ENCODE measurements around the gene PIK3R6. TPM values are rescaled to one million over a fixed set of nuclear protein-coding genes. Genes with fewer than 3 reads are reported as not detected.

The PIK3R6 gene
- total and polyA plus RNA-seq, 10 of the 15 experiments (the other 5 are each of a cell fraction or from before 2014, with no cell fraction given) = 6.7 to 146 (median 68.2) TPM

DNA sequence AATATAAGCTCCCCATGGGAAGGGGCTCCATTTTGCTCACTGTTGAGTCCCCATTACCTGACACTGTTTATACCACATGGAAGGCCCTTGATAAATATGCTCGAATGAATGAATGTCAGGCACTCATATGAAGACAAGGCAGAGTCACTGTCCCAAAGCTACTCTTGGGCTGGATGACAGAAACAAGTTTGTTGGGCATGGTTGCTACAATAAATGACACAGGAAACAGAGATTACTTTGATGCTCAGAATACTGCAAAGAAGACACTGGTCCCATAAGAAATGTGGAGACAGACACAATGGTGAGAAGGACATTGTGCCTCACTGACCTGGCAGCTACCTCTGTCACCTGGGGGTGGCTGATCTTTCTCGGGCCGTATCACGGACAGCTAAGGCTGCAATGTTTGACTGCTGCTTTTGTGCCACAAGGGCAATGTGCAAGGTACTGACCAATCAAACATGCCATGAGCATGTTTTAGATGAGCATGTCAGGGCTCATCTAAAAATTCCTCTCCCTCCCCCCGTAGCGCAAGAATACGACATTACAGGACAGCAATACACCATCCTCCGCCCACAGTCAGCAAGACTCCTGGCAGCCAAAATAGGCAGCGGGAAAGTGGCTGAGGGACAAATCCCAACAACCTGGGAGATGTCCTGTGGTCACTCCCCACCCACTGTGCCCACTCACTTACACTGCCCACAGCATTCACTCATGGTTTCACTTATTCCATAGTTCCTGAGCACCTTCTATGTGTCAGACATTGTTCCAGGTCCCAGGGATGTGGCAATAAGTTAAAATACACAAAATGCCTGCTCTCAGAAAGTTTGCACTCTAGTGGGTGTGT lies 5.0 kb downstream of the PIK3R6 start (continued):
- TF ChIP-seq POLR2AphosphoS2 (IDR thresholded peaks at IDR 0.05; ENCODE audit: low read depth, low read length) (0 out of 2 replicates have a peak, but pooled peaks have one; percentile 29), IKZF1 (conservative IDR thresholded peaks at IDR 0.05) (0 out of 2 replicates have a peak, but pooled peaks have one; percentile 45), JUNB (IDR thresholded peaks at IDR 0.05) (peak; percentile 52), ATF7 (IDR thresholded peaks at IDR 0.05; ENCODE audit: low read depth) (no peak)
- TF ChIP-seq, protein P1, sequence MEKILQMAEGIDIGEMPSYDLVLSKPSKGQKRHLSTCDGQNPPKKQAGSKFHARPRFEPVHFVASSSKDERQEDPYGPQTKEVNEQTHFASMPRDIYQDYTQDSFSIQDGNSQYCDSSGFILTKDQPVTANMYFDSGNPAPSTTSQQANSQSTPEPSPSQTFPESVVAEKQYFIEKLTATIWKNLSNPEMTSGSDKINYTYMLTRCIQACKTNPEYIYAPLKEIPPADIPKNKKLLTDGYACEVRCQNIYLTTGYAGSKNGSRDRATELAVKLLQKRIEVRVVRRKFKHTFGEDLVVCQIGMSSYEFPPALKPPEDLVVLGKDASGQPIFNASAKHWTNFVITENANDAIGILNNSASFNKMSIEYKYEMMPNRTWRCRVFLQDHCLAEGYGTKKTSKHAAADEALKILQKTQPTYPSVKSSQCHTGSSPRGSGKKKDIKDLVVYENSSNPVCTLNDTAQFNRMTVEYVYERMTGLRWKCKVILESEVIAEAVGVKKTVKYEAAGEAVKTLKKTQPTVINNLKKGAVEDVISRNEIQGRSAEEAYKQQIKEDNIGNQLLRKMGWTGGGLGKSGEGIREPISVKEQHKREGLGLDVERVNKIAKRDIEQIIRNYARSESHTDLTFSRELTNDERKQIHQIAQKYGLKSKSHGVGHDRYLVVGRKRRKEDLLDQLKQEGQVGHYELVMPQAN (conservative IDR thresholded peaks at IDR 0.05) = 0 out of 2 replicates have a peak, but pooled peaks have one; percentile 48

DNA sequence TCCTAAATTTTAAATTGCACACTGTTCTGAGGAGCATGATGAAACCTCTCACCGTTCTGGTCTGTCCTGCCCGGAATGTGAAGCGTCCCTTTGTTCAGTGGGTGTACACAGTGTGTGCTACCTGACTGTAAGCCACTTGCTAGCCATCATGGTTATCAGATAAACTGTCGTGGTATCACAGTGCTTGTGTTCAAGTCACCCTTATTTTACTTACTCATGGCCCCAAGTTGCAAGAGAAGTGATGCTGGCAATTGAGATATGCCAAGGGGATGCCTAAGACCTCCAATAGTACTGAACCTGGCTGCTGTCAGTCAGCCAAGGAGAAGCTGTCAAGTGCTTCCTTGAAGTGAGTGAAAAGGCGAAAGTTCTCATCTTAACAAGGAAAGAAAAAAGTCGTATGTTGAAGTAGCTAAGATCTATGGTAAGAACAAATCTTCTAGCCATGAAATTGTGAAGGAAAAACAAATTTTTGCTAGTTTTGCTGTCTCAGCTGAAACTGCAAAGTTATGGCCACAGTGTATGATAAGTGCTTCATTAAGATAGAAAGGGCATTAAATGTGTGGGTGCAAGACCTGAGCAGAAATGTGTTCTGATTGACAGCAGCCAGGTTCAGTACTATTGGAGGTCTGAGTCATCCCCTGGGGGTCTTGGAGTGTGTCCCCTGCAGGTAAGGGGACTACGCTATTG lies 5.8 kb downstream of the PIK3R6 start:
- ChIA-PET CTCF (interaction anchor here (0.8 to 1.6 kb wide), 5 partner anchors 12 to 137 kb away, joined by 4 to 8 read pairs (median 4); no protein-coding TSS in a partner anchor), POLR2A (interaction anchor here (1.2 to 1.3 kb wide), 3 partner anchors 19 to 101 kb away, joined by 5 to 8 read pairs (median 6); no protein-coding TSS in a partner anchor), RAD21 (ENCODE audit: unreplicated experiment) (interaction anchor here (0.6 to 1.2 kb wide), 10 partner anchors 11 to 137 kb away, joined by 3 to 7 read pairs (median 4); no protein-coding TSS in a partner anchor), SMC1A (ENCODE audit: uncharacterized antibody, unreplicated experiment) (interaction anchor here (0.7 to 3.5 kb wide), 10 partner anchors 9 to 101 kb away, joined by 3 to 19 read pairs (median 4); no protein-coding TSS in a partner anchor)
- H3K27me3 ChIP-seq (replicated peaks in 1 of 2; ENCODE audit: control insufficient read depth in 2 of 2, insufficient read depth in 2 of 2, low read length in 1 of 2) = no peaks in the 10 kb centered on the region
- in situ Hi-C loops (cut with MboI) (no loop called here), intact Hi-C loops (cut with micrococcal nuclease; ENCODE audit: unreplicated experiment) (no loop called here)
- DNase-seq (ENCODE audit: low read depth, low spot score) (no peak), ATAC-seq (no peak), FAIRE-seq (no peak)
- peak overlapping the region; percentile 99 for H3K27ac ChIP-seq (ENCODE audit: control insufficient read depth, insufficient read depth)
- H3K4me1 ChIP-seq (ENCODE audit: control insufficient read depth, insufficient read depth, low read length) = peaks cover 45% of the 10 kb centered on the region
- no peaks in the 10 kb centered on the region for H4K20me1 ChIP-seq (ENCODE audit: control insufficient read depth, insufficient read depth)
- peaks cover 4 to 18% of the 10 kb centered on the region in 2 experiments; a peak in 3 of 4 replicates for H3K36me3 ChIP-seq (ENCODE audit: control insufficient read depth in 2 of 2, insufficient read depth in 2 of 2, low read length in 1 of 2)
- peak overlapping the region; percentile 84 for H3K4me2 ChIP-seq (ENCODE audit: control insufficient read depth, insufficient read depth)
- H3K4me3 ChIP-seq = peak overlapping the region; percentile 55
- BruUV-seq (replicated peaks) = no TSS peak
- H3K9me3 ChIP-seq (replicated peaks; ENCODE audit: control insufficient read depth, insufficient read depth, low read length) = no peaks in the 10 kb centered on the region; the same call in 2 of the 3 replicates
- 50% methylated on average over 7 of the region's 7 CpGs for WGBS (ENCODE audit: insufficient coverage, insufficient replicate concordance, low lambda C conversion rate, missing lambda C conversion rate)
- H3K79me2 ChIP-seq (ENCODE audit: control insufficient read depth, insufficient read depth, low read length) = peaks cover 91% of the 10 kb centered on the region
- H2AFZ ChIP-seq (ENCODE audit: control insufficient read depth, low read depth, low read length) = no peak overlapping the region
- peak overlapping the region; percentile 44 for H3K9ac ChIP-seq (ENCODE audit: control insufficient read depth, insufficient read depth, low read length)
- TF ChIP-seq TCF3 (IDR thresholded peaks at IDR 0.05; ENCODE audit: borderline replicate concordance, insufficient read depth, low read depth, low read length) = no peak
- TF ChIP-seq RB1 (IDR thresholded peaks at IDR 0.05; ENCODE audit: borderline replicate concordance) = 0 out of 2 replicates have a peak, but pooled peaks have one; percentile 12
- TF ChIP-seq ZZZ3 (IDR thresholded peaks at IDR 0.05; ENCODE audit: control insufficient read depth, insufficient read length, low read depth) = no peak
- TF ChIP-seq, protein P2, sequence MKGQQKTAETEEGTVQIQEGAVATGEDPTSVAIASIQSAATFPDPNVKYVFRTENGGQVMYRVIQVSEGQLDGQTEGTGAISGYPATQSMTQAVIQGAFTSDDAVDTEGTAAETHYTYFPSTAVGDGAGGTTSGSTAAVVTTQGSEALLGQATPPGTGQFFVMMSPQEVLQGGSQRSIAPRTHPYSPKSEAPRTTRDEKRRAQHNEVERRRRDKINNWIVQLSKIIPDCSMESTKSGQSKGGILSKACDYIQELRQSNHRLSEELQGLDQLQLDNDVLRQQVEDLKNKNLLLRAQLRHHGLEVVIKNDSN (IDR thresholded peaks at IDR 0.05; ENCODE audit: borderline replicate concordance, extremely low read length, insufficient read depth, low read depth, low read length) = no peak
- TF ChIP-seq HDGF (IDR thresholded peaks at IDR 0.05) = no peak
- TF ChIP-seq ZNF622 (IDR thresholded peaks at IDR 0.05) = no peak
- no peak for TF ChIP-seq EGR1 (IDR thresholded peaks at IDR 0.05; ENCODE audit: borderline replicate concordance in 1 of 2, low read depth in 2 of 2, low read length in 2 of 2)
- TF ChIP-seq, protein P3, sequence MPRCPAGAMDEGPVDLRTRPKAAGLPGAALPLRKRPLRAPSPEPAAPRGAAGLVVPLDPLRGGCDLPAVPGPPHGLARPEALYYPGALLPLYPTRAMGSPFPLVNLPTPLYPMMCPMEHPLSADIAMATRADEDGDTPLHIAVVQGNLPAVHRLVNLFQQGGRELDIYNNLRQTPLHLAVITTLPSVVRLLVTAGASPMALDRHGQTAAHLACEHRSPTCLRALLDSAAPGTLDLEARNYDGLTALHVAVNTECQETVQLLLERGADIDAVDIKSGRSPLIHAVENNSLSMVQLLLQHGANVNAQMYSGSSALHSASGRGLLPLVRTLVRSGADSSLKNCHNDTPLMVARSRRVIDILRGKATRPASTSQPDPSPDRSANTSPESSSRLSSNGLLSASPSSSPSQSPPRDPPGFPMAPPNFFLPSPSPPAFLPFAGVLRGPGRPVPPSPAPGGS (IDR thresholded peaks at IDR 0.05; ENCODE audit: borderline replicate concordance, insufficient read depth, low read depth, low read length, poor library complexity, severe bottlenecking) = no peak
- no peak for TF ChIP-seq PAX8 (IDR thresholded peaks at IDR 0.05)
- TF ChIP-seq EZH2 (IDR thresholded peaks at IDR 0.05; ENCODE audit: borderline replicate concordance, control insufficient read depth, low read depth, low read length) = no peak

All from GM12878 (cell line).